Measurements from ENCODE around the gene FGG. TPM values are rescaled to one million over a fixed set of nuclear protein-coding genes. Genes with fewer than 3 reads are reported as not detected.

Gene FGG
- total and polyA plus RNA-seq, 2 of the 13 experiments (the other 11 are each of a cell fraction or from before 2014, with no cell fraction given), result 1,037 to 2,423 TPM

- TF ChIP-seq HNF1A (IDR thresholded peaks at IDR 0.05; ENCODE audit: low read depth), result peak; percentile 88
- TF ChIP-seq HNF1A (CRISPR knock-in tag; IDR thresholded peaks at IDR 0.05; ENCODE audit: borderline replicate concordance), result peak; percentile 86; the same call in 1 of the 2 replicates
- peak; percentile 89 for TF ChIP-seq SALL1 (CRISPR knock-in tag; IDR thresholded peaks at IDR 0.05)
- 0 out of 2 replicates have a peak, but pooled peaks have one; percentile 37 for TF ChIP-seq ZNF710 (CRISPR knock-in tag; IDR thresholded peaks at IDR 0.05; ENCODE audit: borderline replicate concordance)
- 0 out of 2 replicates have a peak, but pooled peaks have one; percentile 30 for TF ChIP-seq ZKSCAN8 (CRISPR knock-in tag; IDR thresholded peaks at IDR 0.05; ENCODE audit: borderline replicate concordance)
- no peak for TF ChIP-seq BATF2 (CRISPR knock-in tag; IDR thresholded peaks at IDR 0.05)
- peak; percentile 51; the same call in 1 of the 2 replicates for TF ChIP-seq ZNF512B (CRISPR knock-in tag; IDR thresholded peaks at IDR 0.05; ENCODE audit: borderline replicate concordance)
- TF ChIP-seq DZIP1 (CRISPR knock-in tag; IDR thresholded peaks at IDR 0.05), result no peak
- TF ChIP-seq FOXO1 (CRISPR knock-in tag; IDR thresholded peaks at IDR 0.05), result peak; percentile 87; the same call in 1 of the 2 replicates
- peak; percentile 48; the same call in 1 of the 2 replicates for TF ChIP-seq DPF2 (CRISPR knock-in tag; IDR thresholded peaks at IDR 0.05; ENCODE audit: borderline replicate concordance, low read depth)
- TF ChIP-seq ELF3 (CRISPR knock-in tag; IDR thresholded peaks at IDR 0.05), result peak; percentile 58
- no peak for TF ChIP-seq ZNF788 (CRISPR knock-in tag; IDR thresholded peaks at IDR 0.05; ENCODE audit: borderline replicate concordance)
- TF ChIP-seq HNRNPH1 (optimal IDR thresholded peaks at IDR 0.05; ENCODE audit: low read depth, low read length), result no peak
- TF ChIP-seq, protein P1, sequence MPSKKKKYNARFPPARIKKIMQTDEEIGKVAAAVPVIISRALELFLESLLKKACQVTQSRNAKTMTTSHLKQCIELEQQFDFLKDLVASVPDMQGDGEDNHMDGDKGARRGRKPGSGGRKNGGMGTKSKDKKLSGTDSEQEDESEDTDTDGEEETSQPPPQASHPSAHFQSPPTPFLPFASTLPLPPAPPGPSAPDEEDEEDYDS (CRISPR knock-in tag; IDR thresholded peaks at IDR 0.05), result 0 out of 2 replicates have a peak, but pooled peaks have one; percentile 22
- TF ChIP-seq ELF1 (CRISPR knock-in tag; IDR thresholded peaks at IDR 0.05), result no peak
- TF ChIP-seq ASH2L (IDR thresholded peaks at IDR 0.05; ENCODE audit: insufficient read length, low read depth, low read length), result no peak
Observed at GRCh38 chr4:154595807-154596206, 16.6 kb downstream of the FGG start (continued).

All from HepG2 (cell line).